ENCODE measurements around the gene TK1.

TK1 gene

GRCh38 chr17:78208486-78208885 is 21.6 kb upstream of the TK1 start:
- Histone ChIP-seq H3F3A (ENCODE audit: insufficient read depth, low read length) (no peaks in the 10 kb centered on the region), H3K9me2 (replicated peaks; ENCODE audit: insufficient read depth, low read length) (no peaks in the 10 kb centered on the region), H3K36me3 (replicated peaks; ENCODE audit: insufficient read depth, low read length) (no peaks in the 10 kb centered on the region), H3K4me1 (ENCODE audit: low read length) (0 out of 2 replicates have a peak, but pooled peaks cover 1% of the 10 kb centered on the region), H3K4me3 (ENCODE audit: low read length) (no peak overlapping the region), H3K79me2 (ENCODE audit: low read length) (no peaks in the 10 kb centered on the region), H2AFZ (ENCODE audit: low read length) (no peak overlapping the region), H3K9me3 (replicated peaks; ENCODE audit: insufficient read depth, low read length) (no peaks in the 10 kb centered on the region), H3K4me2 (ENCODE audit: low read depth, low read length) (no peak overlapping the region), H4K20me1 (ENCODE audit: insufficient read depth, low read length) (no peaks in the 10 kb centered on the region), H3K9ac (ENCODE audit: low read length) (no peak overlapping the region), H3K27me3 (replicated peaks; ENCODE audit: insufficient read depth, low read length) (no peaks in the 10 kb centered on the region), H3K27ac (ENCODE audit: low read length) (no peak overlapping the region)
- no peak for DNase-seq
- no peak for TF ChIP-seq EZH2 (optimal IDR thresholded peaks at IDR 0.05; ENCODE audit: low read depth, low read length)
- TF ChIP-seq EZH2phosphoT487 (IDR thresholded peaks at IDR 0.05; ENCODE audit: low read length), result no peak
- TF ChIP-seq, protein P1, sequence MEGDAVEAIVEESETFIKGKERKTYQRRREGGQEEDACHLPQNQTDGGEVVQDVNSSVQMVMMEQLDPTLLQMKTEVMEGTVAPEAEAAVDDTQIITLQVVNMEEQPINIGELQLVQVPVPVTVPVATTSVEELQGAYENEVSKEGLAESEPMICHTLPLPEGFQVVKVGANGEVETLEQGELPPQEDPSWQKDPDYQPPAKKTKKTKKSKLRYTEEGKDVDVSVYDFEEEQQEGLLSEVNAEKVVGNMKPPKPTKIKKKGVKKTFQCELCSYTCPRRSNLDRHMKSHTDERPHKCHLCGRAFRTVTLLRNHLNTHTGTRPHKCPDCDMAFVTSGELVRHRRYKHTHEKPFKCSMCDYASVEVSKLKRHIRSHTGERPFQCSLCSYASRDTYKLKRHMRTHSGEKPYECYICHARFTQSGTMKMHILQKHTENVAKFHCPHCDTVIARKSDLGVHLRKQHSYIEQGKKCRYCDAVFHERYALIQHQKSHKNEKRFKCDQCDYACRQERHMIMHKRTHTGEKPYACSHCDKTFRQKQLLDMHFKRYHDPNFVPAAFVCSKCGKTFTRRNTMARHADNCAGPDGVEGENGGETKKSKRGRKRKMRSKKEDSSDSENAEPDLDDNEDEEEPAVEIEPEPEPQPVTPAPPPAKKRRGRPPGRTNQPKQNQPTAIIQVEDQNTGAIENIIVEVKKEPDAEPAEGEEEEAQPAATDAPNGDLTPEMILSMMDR (IDR thresholded peaks at IDR 0.05; ENCODE audit: low read length), result no peak

DNA sequence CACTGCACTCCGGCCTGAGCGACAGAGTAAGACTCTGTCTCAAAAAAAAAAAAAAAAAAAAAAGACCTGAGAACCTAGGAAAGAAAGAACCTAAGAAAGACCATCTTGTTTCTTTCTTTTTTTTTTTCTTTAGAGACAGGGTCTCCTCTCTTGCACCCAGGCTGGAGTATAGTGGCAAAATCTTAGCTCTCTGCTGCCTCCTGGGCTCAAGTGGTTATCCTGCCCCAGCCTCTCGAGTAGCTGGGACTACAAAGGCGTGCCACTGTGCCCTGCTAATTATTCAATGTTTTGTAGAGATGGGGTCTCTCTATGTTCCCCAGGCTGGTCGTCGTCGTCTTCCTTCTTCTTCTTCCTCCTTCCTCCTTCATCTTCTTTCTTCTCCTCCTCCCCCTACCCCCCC is 19.4 kb upstream of the TK1 start:
- no peaks in the 10 kb centered on the region for H3K9me3 ChIP-seq (replicated peaks; ENCODE audit: insufficient read depth, low read length)
- H2AFZ ChIP-seq (ENCODE audit: low read length), result no peak overlapping the region
- TF ChIP-seq EZH2 (optimal IDR thresholded peaks at IDR 0.05; ENCODE audit: low read depth, low read length) (no peak), EZH2phosphoT487 (IDR thresholded peaks at IDR 0.05; ENCODE audit: low read length) (no peak)
- TF ChIP-seq, protein P1 (IDR thresholded peaks at IDR 0.05; ENCODE audit: low read length), result no peak
- no peaks in the 10 kb centered on the region for H3K27me3 ChIP-seq (replicated peaks; ENCODE audit: insufficient read depth, low read length)
- no peaks in the 10 kb centered on the region for H3F3A ChIP-seq (ENCODE audit: insufficient read depth, low read length)
- no peaks in the 10 kb centered on the region for H3K9me2 ChIP-seq (replicated peaks; ENCODE audit: insufficient read depth, low read length)
- H3K36me3 ChIP-seq (replicated peaks; ENCODE audit: insufficient read depth, low read length), result no peaks in the 10 kb centered on the region
- no peak overlapping the region for H3K27ac ChIP-seq (ENCODE audit: low read length)
- no peaks in the 10 kb centered on the region for H4K20me1 ChIP-seq (ENCODE audit: insufficient read depth, low read length)
- H3K79me2 ChIP-seq (ENCODE audit: low read length), result no peaks in the 10 kb centered on the region
- no peak overlapping the region for H3K4me3 ChIP-seq (ENCODE audit: low read length)
- H3K9ac ChIP-seq (ENCODE audit: low read length), result no peak overlapping the region
- no peaks in the 10 kb centered on the region for H3K4me1 ChIP-seq (ENCODE audit: low read length)
- no peak for DNase-seq
- H3K4me2 ChIP-seq (ENCODE audit: low read depth, low read length), result no peak overlapping the region

GRCh38 chr17:78205124-78205775 is 18.4 kb upstream of the TK1 start:
- Histone ChIP-seq H3K4me1 (ENCODE audit: low read length) (no peaks in the 10 kb centered on the region), H3K79me2 (ENCODE audit: low read length) (no peaks in the 10 kb centered on the region), H3K4me3 (ENCODE audit: low read length) (no peak overlapping the region), H2AFZ (ENCODE audit: low read length) (no peak overlapping the region), H3K9me2 (replicated peaks; ENCODE audit: insufficient read depth, low read length) (no peaks in the 10 kb centered on the region), H3K36me3 (replicated peaks; ENCODE audit: insufficient read depth, low read length) (no peaks in the 10 kb centered on the region), H3K9ac (ENCODE audit: low read length) (no peak overlapping the region), H3K27ac (ENCODE audit: low read length) (no peak overlapping the region), H3K9me3 (replicated peaks; ENCODE audit: insufficient read depth, low read length) (no peaks in the 10 kb centered on the region), H3K27me3 (replicated peaks; ENCODE audit: insufficient read depth, low read length) (no peaks in the 10 kb centered on the region), H3F3A (ENCODE audit: insufficient read depth, low read length) (no peaks in the 10 kb centered on the region), H3K4me2 (ENCODE audit: low read depth, low read length) (no peak overlapping the region), H4K20me1 (ENCODE audit: insufficient read depth, low read length) (no peaks in the 10 kb centered on the region)
- no peak for DNase-seq
- no peak for TF ChIP-seq EZH2 (optimal IDR thresholded peaks at IDR 0.05; ENCODE audit: low read depth, low read length)
- TF ChIP-seq, protein P1 (IDR thresholded peaks at IDR 0.05; ENCODE audit: low read length), result no peak
- TF ChIP-seq EZH2phosphoT487 (IDR thresholded peaks at IDR 0.05; ENCODE audit: low read length), result no peak
